HepG2 (cell line): ENCODE results near the gene MAP2K5. TPM values are rescaled to one million over a fixed set of nuclear protein-coding genes. Genes with fewer than 3 reads are reported as not detected.

Source experiments
- FOSL1 ChIP-seq: sonication (generic); formaldehyde crosslinking; IDR thresholded peaks from 2 replicates; pipeline ENCODE4 v1.9.0; 2021; ENCODE audit warnings: missing genetic modification reagents, borderline replicate concordance
- FOXJ3 ChIP-seq: sonication (generic); formaldehyde crosslinking; IDR thresholded peaks from 2 replicates; pipeline ENCODE4 v1.4.0; 2020; ENCODE audit warnings: missing genetic modification reagents, mild to moderate bottlenecking, borderline replicate concordance
- HDAC6 ChIP-seq: fragments of 200-600 bp; sonication (generic); IDR thresholded peaks from 2 replicates; pipeline ENCODE4 v1.7.0; 2017; ENCODE audit warnings: mild to moderate bottlenecking, antibody characterized with exemption, low read length, low read depth
- PBX3 ChIP-seq: sonication (generic); formaldehyde crosslinking; IDR thresholded peaks from 2 replicates; pipeline ENCODE4 v1.8.1; 2023; ENCODE audit warnings: missing genetic modification reagents, inconsistent platforms, borderline replicate concordance
- SMYD3 ChIP-seq: sonication (generic); formaldehyde crosslinking; IDR thresholded peaks from 2 replicates; pipeline ENCODE4 v1.8.1; 2023; ENCODE audit warnings: mild to moderate bottlenecking, missing genetic modification reagents
- ZBTB25 ChIP-seq: IDR thresholded peaks from 2 replicates; pipeline ENCODE4 v1.6.1; 2018; ENCODE audit warnings: missing genetic modification reagents
- ZBTB26 ChIP-seq: IDR thresholded peaks from 2 replicates; pipeline ENCODE4 v1.6.1; 2016; ENCODE audit warnings: missing compliant biosample characterization, missing genetic modification reagents, borderline replicate concordance
- ZBTB3 ChIP-seq: sonication (generic); formaldehyde crosslinking; IDR thresholded peaks from 2 replicates; pipeline ENCODE4 v1.4.0; 2020; ENCODE audit warnings: low read depth, mild to moderate bottlenecking, moderate library complexity, missing genetic modification reagents, borderline replicate concordance
- ZBTB42 ChIP-seq: sonication (generic); formaldehyde crosslinking; IDR thresholded peaks from 2 replicates; pipeline ENCODE4 v1.5.0; 2020; ENCODE audit warnings: mild to moderate bottlenecking, missing genetic modification reagents
- ZKSCAN1 ChIP-seq: fragments of 150-350 bp; IDR thresholded peaks from 2 replicates; pipeline ENCODE4 v1.6.1; 2014; ENCODE audit warnings: low read length
- ZNF124 ChIP-seq: sonication (generic); formaldehyde crosslinking; IDR thresholded peaks from 2 replicates; pipeline ENCODE4 v1.4.0; 2020; ENCODE audit warnings: missing genetic modification reagents
- ZNF337 ChIP-seq: sonication (generic); formaldehyde crosslinking; IDR thresholded peaks from 2 replicates; pipeline ENCODE4 v1.5.1; 2020; ENCODE audit warnings: missing genetic modification reagents, low read depth, mild to moderate bottlenecking, borderline replicate concordance
- ZNF367 ChIP-seq: sonication (generic); formaldehyde crosslinking; IDR thresholded peaks from 2 replicates; pipeline ENCODE4 v1.4.0; 2020; ENCODE audit warnings: missing genetic modification reagents, borderline replicate concordance
- ZNF503 ChIP-seq: sonication (generic); formaldehyde crosslinking; IDR thresholded peaks from 2 replicates; pipeline ENCODE4 v1.4.0; 2020; ENCODE audit warnings: missing genetic modification reagents
- ZNF550 ChIP-seq: sonication (generic); formaldehyde crosslinking; IDR thresholded peaks from 2 replicates; pipeline ENCODE4 v1.4.0; 2020; ENCODE audit warnings: mild to moderate bottlenecking, missing genetic modification reagents, borderline replicate concordance
- ZNF569 ChIP-seq: sonication (generic); formaldehyde crosslinking; IDR thresholded peaks from 2 replicates; pipeline ENCODE4 v1.5.0; 2020; ENCODE audit warnings: mild to moderate bottlenecking, missing genetic modification reagents, moderate library complexity, borderline replicate concordance
- ZNF598 ChIP-seq: sonication (generic); formaldehyde crosslinking; IDR thresholded peaks from 2 replicates; pipeline ENCODE4 v1.5.1; 2020; ENCODE audit warnings: mild to moderate bottlenecking, missing genetic modification reagents, borderline replicate concordance
- ZNF768 ChIP-seq: sonication (generic); formaldehyde crosslinking; IDR thresholded peaks from 2 replicates; pipeline ENCODE4 v1.4.0; 2020; ENCODE audit warnings: missing genetic modification reagents
- ZNF782 ChIP-seq: sonication (generic); formaldehyde crosslinking; IDR thresholded peaks from 2 replicates; pipeline ENCODE4 v1.4.0; 2020; ENCODE audit warnings: missing genetic modification reagents, mild to moderate bottlenecking, borderline replicate concordance
- ZNF841 ChIP-seq: sonication (generic); formaldehyde crosslinking; IDR thresholded peaks from 2 replicates; pipeline ENCODE4 v1.8.1; 2023; ENCODE audit warnings: missing genetic modification reagents, borderline replicate concordance
- ZNF879 ChIP-seq: sonication (generic); formaldehyde crosslinking; IDR thresholded peaks from 2 replicates; pipeline ENCODE4 v1.8.1; 2023; ENCODE audit warnings: missing genetic modification reagents
- polyA plus RNA-seq, 8 experiments: library from polyadenylated mRNA; depleted of rRNA in 3 of 8; stranded (reverse) in 7 of 8; unstranded in 1 of 8; fragments of >200 nt; fragmentation: Illumina TruSeq in 4 of 8; extraction: Trizol in 4 of 8; gene quantifications; 2 replicates each; pipeline versions ENCODE4 v1.2.1 to v1.2.3, GENCODE V29; 2011 to 2016; ENCODE audit warnings: low read depth in 4 of 8, missing spikeins in 1 of 8, mixed read lengths in 1 of 8; ENCODE audit not compliant: insufficient read depth in 1 of 8
- total RNA-seq, 5 experiments: library from RNA; depleted of rRNA; stranded (reverse); fragments of >200 nt; fragmentation: Illumina TruSeq; extraction: Trizol; gene quantifications; 2 replicates each; pipeline ENCODE4 v1.2.3, GENCODE V29; 2016; ENCODE audit warnings: low read depth in 1 of 5
- TF ChIP-seq, protein P1 (sequence below): sonication (generic); formaldehyde crosslinking; IDR thresholded peaks from 2 replicates; pipeline ENCODE4 v1.5.1; 2020; ENCODE audit warnings: mild to moderate bottlenecking, moderate library complexity, missing genetic modification reagents

Gene MAP2K5
- total and polyA plus RNA-seq, 2 of the 13 experiments (the other 11 are each of a cell fraction or from before 2014, with no cell fraction given): 4.0 to 4.3 TPM

DNA sequence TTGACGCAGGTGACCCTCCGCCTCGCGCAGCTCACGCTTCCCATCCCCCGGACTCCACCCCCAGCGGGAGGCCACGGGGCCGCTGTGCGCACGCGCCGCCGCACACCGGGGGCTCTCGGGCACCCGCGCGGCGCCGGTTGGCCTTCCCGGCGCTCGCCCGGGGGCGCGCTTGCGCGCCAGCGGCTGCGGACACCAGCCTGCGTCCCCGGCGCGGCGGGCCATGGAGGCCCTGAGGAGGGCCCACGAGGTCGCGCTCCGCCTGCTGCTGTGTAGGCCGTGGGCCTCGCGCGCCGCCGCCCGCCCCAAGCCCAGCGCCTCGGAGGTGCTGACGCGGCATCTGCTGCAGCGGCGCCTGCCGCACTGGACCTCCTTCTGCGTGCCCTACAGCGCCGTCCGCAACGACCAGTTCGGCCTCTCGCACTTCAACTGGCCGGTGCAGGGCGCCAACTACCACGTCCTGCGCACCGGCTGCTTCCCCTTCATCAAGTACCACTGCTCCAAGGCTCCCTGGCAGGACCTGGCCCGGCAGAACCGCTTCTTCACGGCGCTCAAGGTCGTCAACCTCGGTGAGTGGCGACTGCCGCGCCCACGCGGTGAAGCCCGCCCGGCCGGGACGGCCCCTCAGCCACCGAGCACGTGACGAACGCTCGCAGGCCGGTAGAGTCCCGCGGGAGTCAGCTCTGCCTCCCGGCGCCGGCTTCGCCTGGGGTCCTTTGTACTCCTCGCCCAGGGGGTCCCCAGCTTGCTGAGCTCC lies 21.3 kb upstream of the MAP2K5 start, which contains the start of gene C15orf61 (continued):
- TF ChIP-seq ZNF782: peak; percentile 95
- no peak for TF ChIP-seq ZNF124 (CRISPR knock-in tag)
- TF ChIP-seq ZNF841 (CRISPR knock-in tag): 0 out of 2 replicates have a peak, but pooled peaks have one; percentile 68
- no peak for TF ChIP-seq ZBTB26
- peak; percentile 96 for TF ChIP-seq ZNF879 (CRISPR knock-in tag)
- TF ChIP-seq FOSL1: peak; percentile 48; the same call in 1 of the 2 replicates
- TF ChIP-seq ZNF337 (CRISPR knock-in tag): peak; percentile 86; the same call in 1 of the 2 replicates
- no peak; the same call in 1 of the 2 replicates for TF ChIP-seq SMYD3
- TF ChIP-seq ZNF768 (CRISPR knock-in tag): peak; percentile 77
- no peak for TF ChIP-seq HDAC6
- TF ChIP-seq ZBTB42 (CRISPR knock-in tag): no peak
- TF ChIP-seq ZNF569 (CRISPR knock-in tag): 0 out of 2 replicates have a peak, but pooled peaks have one; percentile 69
- TF ChIP-seq FOXJ3 (CRISPR knock-in tag): no peak; the same call in 1 of the 2 replicates
- TF ChIP-seq ZNF598: peak; percentile 89
- peak; percentile 28; the same call in 1 of the 2 replicates for TF ChIP-seq ZNF367
- peak; percentile 73; the same call in 1 of the 2 replicates for TF ChIP-seq PBX3 (CRISPR knock-in tag)
- TF ChIP-seq, protein P1, sequence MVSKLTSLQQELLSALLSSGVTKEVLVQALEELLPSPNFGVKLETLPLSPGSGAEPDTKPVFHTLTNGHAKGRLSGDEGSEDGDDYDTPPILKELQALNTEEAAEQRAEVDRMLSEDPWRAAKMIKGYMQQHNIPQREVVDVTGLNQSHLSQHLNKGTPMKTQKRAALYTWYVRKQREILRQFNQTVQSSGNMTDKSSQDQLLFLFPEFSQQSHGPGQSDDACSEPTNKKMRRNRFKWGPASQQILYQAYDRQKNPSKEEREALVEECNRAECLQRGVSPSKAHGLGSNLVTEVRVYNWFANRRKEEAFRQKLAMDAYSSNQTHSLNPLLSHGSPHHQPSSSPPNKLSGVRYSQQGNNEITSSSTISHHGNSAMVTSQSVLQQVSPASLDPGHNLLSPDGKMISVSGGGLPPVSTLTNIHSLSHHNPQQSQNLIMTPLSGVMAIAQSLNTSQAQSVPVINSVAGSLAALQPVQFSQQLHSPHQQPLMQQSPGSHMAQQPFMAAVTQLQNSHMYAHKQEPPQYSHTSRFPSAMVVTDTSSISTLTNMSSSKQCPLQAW (CRISPR knock-in tag): no peak
- peak; percentile 94 for TF ChIP-seq ZNF550 (CRISPR knock-in tag)
- no peak; the same call in 1 of the 2 replicates for TF ChIP-seq ZBTB3 (CRISPR knock-in tag)
- TF ChIP-seq ZNF503 (CRISPR knock-in tag): peak; percentile 49; the same call in 1 of the 2 replicates
- TF ChIP-seq ZKSCAN1: no peak
- TF ChIP-seq ZBTB25: peak; percentile 82
